ENCODE measurements around the gene BCAT1. TPM values are rescaled to one million over a fixed set of nuclear protein-coding genes. Genes with fewer than 3 reads are reported as not detected.

Gene BCAT1
- total RNA-seq, result 10 to 100 TPM in 3 of 4 donors, 1 to 10 TPM in 1; 3.9 to 36.3 (median 13.7) TPM

GRCh38 chr12:24948757-24949722, at the start of gene BCAT1:
Gene BCAT1 (minus strand): TSS chr12:24949101. CDS start chr12:24948932, 169 bp downstream.
- H3K4me3 ChIP-seq, result peak within 1 kb of the TSS; percentile 24 to 58 (median 52)
- H3K9me3 ChIP-seq, result no peaks in the 10 kb centered on the region
- peak; percentile 56 to 81 (median 57) for DNase-seq
- H3K36me3 ChIP-seq, result no peaks in the 10 kb centered on the region
- peaks cover 0 to 7% (median 3%) of the 10 kb centered on the region in 4 donors for H3K4me1 ChIP-seq
- TF ChIP-seq, protein P1, sequence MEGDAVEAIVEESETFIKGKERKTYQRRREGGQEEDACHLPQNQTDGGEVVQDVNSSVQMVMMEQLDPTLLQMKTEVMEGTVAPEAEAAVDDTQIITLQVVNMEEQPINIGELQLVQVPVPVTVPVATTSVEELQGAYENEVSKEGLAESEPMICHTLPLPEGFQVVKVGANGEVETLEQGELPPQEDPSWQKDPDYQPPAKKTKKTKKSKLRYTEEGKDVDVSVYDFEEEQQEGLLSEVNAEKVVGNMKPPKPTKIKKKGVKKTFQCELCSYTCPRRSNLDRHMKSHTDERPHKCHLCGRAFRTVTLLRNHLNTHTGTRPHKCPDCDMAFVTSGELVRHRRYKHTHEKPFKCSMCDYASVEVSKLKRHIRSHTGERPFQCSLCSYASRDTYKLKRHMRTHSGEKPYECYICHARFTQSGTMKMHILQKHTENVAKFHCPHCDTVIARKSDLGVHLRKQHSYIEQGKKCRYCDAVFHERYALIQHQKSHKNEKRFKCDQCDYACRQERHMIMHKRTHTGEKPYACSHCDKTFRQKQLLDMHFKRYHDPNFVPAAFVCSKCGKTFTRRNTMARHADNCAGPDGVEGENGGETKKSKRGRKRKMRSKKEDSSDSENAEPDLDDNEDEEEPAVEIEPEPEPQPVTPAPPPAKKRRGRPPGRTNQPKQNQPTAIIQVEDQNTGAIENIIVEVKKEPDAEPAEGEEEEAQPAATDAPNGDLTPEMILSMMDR (IDR thresholded peaks at IDR 0.05), result no peak
- no peak for TF ChIP-seq POLR2A (IDR thresholded peaks at IDR 0.05)
- no peaks in the 10 kb centered on the region for H3K27me3 ChIP-seq
- peak within 1 kb of the TSS in 3 of 4 donors; percentile 7 to 34 (median 8) for H3K27ac ChIP-seq

- Histone ChIP-seq H3K4me1 (no peaks in the 10 kb centered on the region), H3K9me3 (no peaks in the 10 kb centered on the region), H3K4me3 (no peak overlapping the region), H3K27me3 (no peaks in the 10 kb centered on the region), H3K27ac (peak overlapping the region in 2 of 4 donors; percentile 15 to 64), H3K36me3 (no peaks in the 10 kb centered on the region)
- DNase-seq, result no peak
- no peak for TF ChIP-seq POLR2A (IDR thresholded peaks at IDR 0.05)
- TF ChIP-seq, protein P1 (IDR thresholded peaks at IDR 0.05), result no peak
These were observed 49.2 kb upstream of the BCAT1 start for GRCh38 chr12:24997970-24998582.

DNA sequence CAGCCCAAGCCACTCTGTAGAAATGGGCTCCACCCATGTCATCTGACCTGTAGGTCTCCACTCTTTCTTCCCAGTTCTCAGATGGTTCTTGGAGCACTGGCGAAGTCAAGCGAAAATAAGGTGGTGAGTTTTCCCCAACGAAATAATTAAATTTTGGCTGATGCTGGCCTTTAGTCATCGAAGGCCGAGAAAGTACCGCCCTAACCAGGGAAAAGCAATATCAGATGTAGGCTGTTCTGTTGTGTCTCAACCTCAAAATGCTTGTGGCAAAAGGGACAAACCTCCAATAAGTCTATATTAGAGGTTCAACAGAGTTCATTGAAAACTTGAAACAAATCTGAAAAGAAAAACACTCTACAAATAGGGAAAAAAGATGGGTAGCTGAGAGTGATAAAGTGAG, 48.6 kb upstream of the BCAT1 start:
- no peak for DNase-seq
- TF ChIP-seq, protein P1 (IDR thresholded peaks at IDR 0.05), result no peak
- TF ChIP-seq POLR2A (IDR thresholded peaks at IDR 0.05), result no peak
- no peaks in the 10 kb centered on the region for H3K9me3 ChIP-seq
- H3K27ac ChIP-seq, result peak overlapping the region in 2 of 4 donors; percentile 15 to 64
- no peaks in the 10 kb centered on the region for H3K27me3 ChIP-seq
- H3K36me3 ChIP-seq, result no peaks in the 10 kb centered on the region
- no peaks in the 10 kb centered on the region for H3K4me1 ChIP-seq
- no peak overlapping the region for H3K4me3 ChIP-seq

DNA sequence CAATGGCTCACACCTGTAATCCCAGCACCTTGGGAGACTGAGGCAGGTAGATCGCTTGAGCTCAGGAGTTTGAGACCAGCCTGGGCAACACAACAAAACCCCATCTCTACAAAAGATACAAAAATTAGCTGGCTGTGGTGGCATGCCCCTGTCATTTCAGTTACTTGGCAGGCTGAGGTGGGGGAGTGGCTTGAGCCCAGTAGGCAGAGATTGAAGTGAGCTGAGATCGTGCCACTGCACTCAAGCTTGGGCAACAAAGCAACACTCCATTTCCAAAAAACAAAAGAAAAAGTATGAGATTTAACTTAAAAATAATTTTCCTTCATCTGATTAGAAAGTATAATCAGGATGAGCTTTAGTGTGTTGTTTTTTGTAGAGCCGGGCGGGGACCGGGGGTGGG, 47.9 kb upstream of the BCAT1 start:
- no peak for DNase-seq
- no peak overlapping the region for H3K4me3 ChIP-seq

GRCh38 chr12:24996102-24996797, 47.3 kb upstream of the BCAT1 start:
- Histone ChIP-seq H3K4me1 (no peaks in the 10 kb centered on the region), H3K27me3 (no peaks in the 10 kb centered on the region), H3K4me3 (no peak overlapping the region), H3K27ac (peak overlapping the region in 1 of 4 donors; percentile 64), H3K36me3 (no peaks in the 10 kb centered on the region), H3K9me3 (no peaks in the 10 kb centered on the region)
- no peak for DNase-seq
- TF ChIP-seq POLR2A (IDR thresholded peaks at IDR 0.05), result no peak
- TF ChIP-seq, protein P1 (IDR thresholded peaks at IDR 0.05), result no peak

More for the DNA sequence above, 47.9 kb upstream of the BCAT1 start:
- Histone ChIP-seq H3K4me1 (no peaks in the 10 kb centered on the region), H3K27me3 (no peaks in the 10 kb centered on the region), H3K27ac (peak overlapping the region in 2 of 4 donors; percentile 15 to 64), H3K9me3 (no peaks in the 10 kb centered on the region), H3K36me3 (no peaks in the 10 kb centered on the region)
- TF ChIP-seq POLR2A (IDR thresholded peaks at IDR 0.05), result no peak

Measured in Peyer's patch (tissue), 4 donors.